ENCODE data around the gene SIT1. TPM values are rescaled to one million over a fixed set of nuclear protein-coding genes. Genes with fewer than 3 reads are reported as not detected.

The SIT1 gene
- total RNA-seq, 1 donor from 2014 or later: not detected

DNA sequence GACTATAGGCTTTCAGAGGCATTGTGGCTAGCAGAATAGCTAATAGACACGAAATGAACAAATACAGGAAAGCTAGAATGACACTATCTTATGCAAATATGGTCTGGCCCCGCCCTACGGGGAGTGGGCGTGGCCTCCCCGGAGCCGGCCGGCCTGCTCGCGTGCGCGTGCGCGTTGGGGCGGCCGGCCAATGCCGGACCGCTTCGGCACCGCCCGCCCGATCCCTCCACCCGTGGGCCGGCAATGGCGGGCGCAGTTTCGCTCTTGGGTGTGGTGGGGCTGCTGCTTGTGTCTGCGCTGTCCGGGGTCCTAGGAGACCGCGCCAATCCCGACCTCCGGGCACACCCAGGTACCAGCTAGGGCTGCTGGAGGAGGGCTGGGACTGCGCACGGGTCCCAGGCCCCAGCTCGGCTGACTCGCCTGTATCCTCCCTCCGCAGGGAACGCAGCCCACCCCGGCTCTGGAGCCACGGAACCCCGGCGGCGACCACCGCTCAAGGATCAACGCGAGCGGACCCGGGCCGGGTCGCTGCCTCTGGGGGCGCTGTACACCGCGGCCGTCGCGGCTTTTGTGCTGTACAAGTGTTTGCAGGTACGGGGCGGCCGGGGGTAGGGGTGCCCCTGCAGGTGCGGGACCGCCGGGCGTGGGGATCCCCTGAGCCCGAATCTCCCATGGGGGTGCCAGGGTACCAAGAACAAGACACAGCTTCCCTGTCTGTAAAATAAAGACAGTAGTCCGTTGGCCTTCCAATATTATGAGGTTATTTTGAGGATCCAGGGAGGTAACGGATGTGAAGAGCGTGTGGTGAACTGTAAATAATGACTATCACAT is 7.6 kb upstream of the SIT1 start, which contains the start of gene CCDC107:
Gene CCDC107 (plus strand): TSS at position 156 of the 831 bp plus-strand sequence. CDS start 88 bp downstream, at position 244.
- peak; percentile 85 for DNase-seq (ENCODE audit: low spot score, unreplicated experiment)
- Mint-ChIP-seq H3K36me3 (ENCODE audit: insufficient read depth) (peaks cover 9% of the 10 kb centered on the region), H3K27ac (peak within 1 kb of the TSS; percentile 100), H3K27me3 (peaks cover 6% of the 10 kb centered on the region), H3K4me3 (ENCODE audit: low read depth) (peak within 1 kb of the TSS; percentile 85), H3K9me3 (ENCODE audit: low read depth) (no peaks in the 10 kb centered on the region), H3K4me1 (ENCODE audit: low read depth) (peaks cover 13% of the 10 kb centered on the region)
- TF ChIP-seq, protein P1, sequence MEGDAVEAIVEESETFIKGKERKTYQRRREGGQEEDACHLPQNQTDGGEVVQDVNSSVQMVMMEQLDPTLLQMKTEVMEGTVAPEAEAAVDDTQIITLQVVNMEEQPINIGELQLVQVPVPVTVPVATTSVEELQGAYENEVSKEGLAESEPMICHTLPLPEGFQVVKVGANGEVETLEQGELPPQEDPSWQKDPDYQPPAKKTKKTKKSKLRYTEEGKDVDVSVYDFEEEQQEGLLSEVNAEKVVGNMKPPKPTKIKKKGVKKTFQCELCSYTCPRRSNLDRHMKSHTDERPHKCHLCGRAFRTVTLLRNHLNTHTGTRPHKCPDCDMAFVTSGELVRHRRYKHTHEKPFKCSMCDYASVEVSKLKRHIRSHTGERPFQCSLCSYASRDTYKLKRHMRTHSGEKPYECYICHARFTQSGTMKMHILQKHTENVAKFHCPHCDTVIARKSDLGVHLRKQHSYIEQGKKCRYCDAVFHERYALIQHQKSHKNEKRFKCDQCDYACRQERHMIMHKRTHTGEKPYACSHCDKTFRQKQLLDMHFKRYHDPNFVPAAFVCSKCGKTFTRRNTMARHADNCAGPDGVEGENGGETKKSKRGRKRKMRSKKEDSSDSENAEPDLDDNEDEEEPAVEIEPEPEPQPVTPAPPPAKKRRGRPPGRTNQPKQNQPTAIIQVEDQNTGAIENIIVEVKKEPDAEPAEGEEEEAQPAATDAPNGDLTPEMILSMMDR (IDR thresholded peaks at IDR 0.05; ENCODE audit: unreplicated experiment): peak; percentile 93

DNA sequence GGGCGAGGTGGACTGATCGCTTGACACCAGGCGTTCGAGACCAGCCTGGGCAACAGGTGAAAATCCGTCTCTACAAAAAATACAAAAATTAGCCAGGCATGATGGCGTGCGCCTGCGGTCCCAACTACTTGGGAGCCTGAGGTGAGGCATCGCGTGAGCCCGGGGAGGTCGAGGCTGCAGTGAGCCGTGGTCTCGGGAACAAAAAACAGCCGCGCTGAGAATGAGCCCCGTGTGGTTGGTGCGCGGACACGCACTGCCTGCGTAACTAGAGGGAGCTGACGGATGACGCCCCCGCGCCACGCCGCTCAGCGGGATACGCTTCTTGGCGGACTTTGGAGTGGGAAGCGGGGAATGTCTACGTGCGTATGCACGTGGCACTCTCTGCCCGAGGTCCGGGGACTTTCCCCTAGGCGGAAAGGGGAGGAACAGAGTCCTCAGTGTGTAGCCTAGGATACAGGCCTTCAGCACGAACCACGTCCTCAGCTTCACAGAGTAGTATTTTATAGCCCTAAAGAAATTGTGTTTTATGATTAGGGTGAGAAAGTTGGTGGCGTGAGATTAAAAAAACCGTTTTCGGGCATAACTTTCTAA is 6.9 kb upstream of the SIT1 start, which contains the start of gene RMRP:
Gene RMRP (minus strand): TSS at position 474 of the 591 bp plus-strand sequence.
- H3K36me3 Mint-ChIP-seq (ENCODE audit: insufficient read depth): peaks cover 8% of the 10 kb centered on the region
- H3K4me1 Mint-ChIP-seq (ENCODE audit: low read depth): peaks cover 13% of the 10 kb centered on the region
- H3K27me3 Mint-ChIP-seq: peaks cover 6% of the 10 kb centered on the region
- peak within 1 kb of the TSS; percentile 100 for H3K27ac Mint-ChIP-seq
- no peaks in the 10 kb centered on the region for H3K9me3 Mint-ChIP-seq (ENCODE audit: low read depth)
- H3K4me3 Mint-ChIP-seq (ENCODE audit: low read depth): peak within 1 kb of the TSS; percentile 85
- DNase-seq (ENCODE audit: low spot score, unreplicated experiment): peak; percentile 86
- TF ChIP-seq, protein P1 (IDR thresholded peaks at IDR 0.05; ENCODE audit: unreplicated experiment): peak; percentile 39

DNA sequence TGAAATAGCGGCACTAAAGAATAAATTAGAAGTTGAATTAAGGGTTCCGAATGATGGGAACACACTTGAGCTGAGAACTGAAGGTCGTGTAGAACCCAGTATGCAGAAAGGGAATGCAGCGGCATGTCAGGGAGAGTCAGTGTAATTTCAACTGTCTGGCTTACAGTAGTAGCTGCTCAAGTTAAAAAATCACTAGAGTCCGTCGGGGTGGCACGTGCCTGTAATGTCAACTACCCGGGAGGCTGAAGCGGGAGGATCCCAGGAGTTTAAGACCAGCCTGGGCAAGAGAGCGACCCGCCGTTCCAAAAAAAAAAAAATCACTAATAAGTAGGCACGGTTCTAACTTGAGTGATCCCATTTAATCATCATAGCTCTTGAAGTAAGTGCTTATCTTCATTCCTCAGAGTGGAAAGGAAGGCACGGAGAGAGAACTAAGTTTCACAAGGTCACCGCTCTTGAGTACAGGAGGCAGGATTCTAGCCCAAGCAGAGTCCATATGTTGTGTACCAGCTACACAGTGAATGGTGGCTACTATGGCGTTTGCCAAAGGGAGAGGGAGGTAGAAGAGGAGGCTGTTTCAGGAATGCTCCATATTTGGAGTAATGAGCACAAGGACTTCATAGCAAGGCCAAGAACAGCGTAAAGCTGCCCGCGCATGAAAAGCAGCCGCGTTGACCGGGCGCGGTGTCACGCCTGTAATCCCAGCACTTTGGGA is 6.3 kb upstream of the SIT1 start:
- DNase-seq (ENCODE audit: low spot score, unreplicated experiment): no peak
- Mint-ChIP-seq H3K27me3 (peaks cover 6% of the 10 kb centered on the region), H3K27ac (peak overlapping the region; percentile 100), H3K9me3 (ENCODE audit: low read depth) (no peaks in the 10 kb centered on the region), H3K4me3 (ENCODE audit: low read depth) (peak overlapping the region; percentile 77), H3K36me3 (ENCODE audit: insufficient read depth) (peaks cover 7% of the 10 kb centered on the region), H3K4me1 (ENCODE audit: low read depth) (peaks cover 13% of the 10 kb centered on the region)
- TF ChIP-seq, protein P1 (IDR thresholded peaks at IDR 0.05; ENCODE audit: unreplicated experiment): no peak

DNA sequence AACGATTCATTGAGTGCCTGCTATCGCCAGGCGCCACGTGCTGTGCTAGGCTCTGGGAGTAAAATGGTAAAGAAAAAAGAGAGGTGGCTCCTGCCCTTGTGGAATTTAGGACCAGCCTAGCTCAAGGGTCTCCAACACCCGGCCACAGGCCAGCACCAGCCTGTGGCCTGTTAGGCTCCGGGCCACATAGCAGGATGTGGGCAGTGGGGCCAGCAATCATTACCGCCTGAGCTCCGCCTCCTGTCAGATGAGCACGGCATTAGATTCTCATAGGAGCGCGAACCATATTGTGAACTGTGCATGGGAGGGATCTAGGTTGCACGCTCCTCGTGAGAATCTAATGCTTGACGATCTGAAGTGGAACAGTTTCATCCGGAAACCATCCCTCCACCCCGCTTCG is 5.6 kb upstream of the SIT1 start:
- Mint-ChIP-seq H3K4me3 (ENCODE audit: low read depth) (no peak overlapping the region), H3K27me3 (peaks cover 6% of the 10 kb centered on the region), H3K4me1 (ENCODE audit: low read depth) (peaks cover 18% of the 10 kb centered on the region), H3K27ac (no peak overlapping the region), H3K9me3 (ENCODE audit: low read depth) (no peaks in the 10 kb centered on the region), H3K36me3 (ENCODE audit: insufficient read depth) (peaks cover 5% of the 10 kb centered on the region)
- TF ChIP-seq, protein P1 (IDR thresholded peaks at IDR 0.05; ENCODE audit: unreplicated experiment): no peak
- DNase-seq (ENCODE audit: low spot score, unreplicated experiment): no peak

DNA sequence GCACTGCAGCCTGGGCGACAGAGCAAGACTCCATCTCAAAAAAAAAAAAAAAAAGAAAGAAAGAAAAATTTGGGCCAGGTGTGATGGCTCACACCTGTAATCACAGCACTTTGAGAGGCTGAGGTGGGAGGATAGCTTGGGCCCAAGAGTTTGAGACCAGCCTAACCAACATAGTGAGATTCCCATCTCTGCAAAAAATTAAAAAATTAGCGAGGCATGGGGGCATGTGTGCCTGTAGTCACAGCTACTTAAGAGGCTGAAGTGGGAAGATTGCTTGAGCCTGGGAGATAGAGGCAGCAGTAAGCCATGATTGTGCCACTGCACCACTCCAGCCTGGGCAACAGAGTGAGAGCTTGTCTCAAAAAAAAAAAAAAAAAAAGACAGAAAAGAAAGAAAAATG is 2.9 kb upstream of the SIT1 start:
- no peak overlapping the region for H3K4me3 Mint-ChIP-seq (ENCODE audit: low read depth)
- H3K27me3 Mint-ChIP-seq: peaks cover 8% of the 10 kb centered on the region
- TF ChIP-seq, protein P1 (IDR thresholded peaks at IDR 0.05; ENCODE audit: unreplicated experiment): no peak
- H3K27ac Mint-ChIP-seq: no peak overlapping the region
- DNase-seq (ENCODE audit: low spot score, unreplicated experiment): no peak
- H3K36me3 Mint-ChIP-seq (ENCODE audit: insufficient read depth): peaks cover 2% of the 10 kb centered on the region
- H3K4me1 Mint-ChIP-seq (ENCODE audit: low read depth): peaks cover 13% of the 10 kb centered on the region
- H3K9me3 Mint-ChIP-seq (ENCODE audit: low read depth): no peaks in the 10 kb centered on the region
